Measurements from ENCODE around the gene TMEM140.

Gene TMEM140

DNA sequence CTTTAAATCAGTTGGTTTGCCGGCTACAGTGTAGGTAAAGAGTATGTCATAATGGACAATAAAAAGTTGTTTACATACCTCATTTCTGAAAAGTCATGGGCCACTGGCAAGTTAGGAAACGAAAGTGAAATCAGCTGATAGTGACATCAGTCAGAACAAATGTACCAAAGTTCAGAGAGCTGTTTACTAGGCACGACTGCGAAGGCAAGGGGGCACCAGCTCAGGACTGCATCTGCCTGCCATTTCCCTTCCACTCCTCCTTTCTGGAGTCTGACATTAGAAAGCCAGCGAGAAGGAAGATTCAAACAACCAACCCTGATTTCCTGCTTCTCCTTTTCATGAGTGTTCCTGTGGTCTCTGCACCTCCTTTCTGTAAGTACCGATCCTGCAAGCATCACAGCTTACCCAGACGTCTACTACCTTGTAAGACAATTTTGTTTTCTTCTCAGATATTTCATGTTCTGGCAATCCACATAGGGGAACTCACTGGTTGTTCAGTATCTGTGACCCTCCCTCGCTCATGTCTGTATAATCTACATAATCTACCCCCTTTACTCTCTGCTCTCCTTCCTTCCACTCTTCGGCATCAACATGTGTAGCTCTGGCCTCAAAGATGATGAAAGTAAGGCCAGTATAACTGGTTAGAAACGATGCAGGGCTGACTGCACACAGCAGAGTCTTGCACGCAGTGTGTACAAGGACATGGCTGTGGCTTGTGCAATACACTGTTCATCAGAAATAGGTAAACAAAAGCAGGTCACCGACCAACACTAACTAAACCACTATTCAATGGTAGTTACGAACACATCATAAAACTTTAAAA lies at the start of gene TMEM140:
TSS of gene TMEM140 (plus strand) at position 174 of the 823 bp plus-strand sequence. CDS start 16,370 bp downstream, outside the sequence.
- H3K27ac ChIP-seq (ENCODE audit: poor library complexity, severe bottlenecking) = no peak within 1 kb of the TSS
- no peaks in the 10 kb centered on the region for H3K4me1 ChIP-seq (ENCODE audit: insufficient read depth, poor library complexity, severe bottlenecking)
- peak; percentile 70 for ATAC-seq (ENCODE audit: low read depth)
- TF ChIP-seq CTCF (IDR thresholded peaks at IDR 0.05; ENCODE audit: poor library complexity, severe bottlenecking) = no peak
- H3K9me3 ChIP-seq (ENCODE audit: severe bottlenecking) = no peaks in the 10 kb centered on the region
- no peak for DNase-seq (ENCODE audit: low spot score)
- no peaks in the 10 kb centered on the region for H3K27me3 ChIP-seq (ENCODE audit: insufficient read depth, poor library complexity, severe bottlenecking)
- H3K4me3 ChIP-seq (ENCODE audit: severe bottlenecking) = peak within 1 kb of the TSS; percentile 21
- H3K36me3 ChIP-seq (ENCODE audit: low read depth) = no peaks in the 10 kb centered on the region

DNA sequence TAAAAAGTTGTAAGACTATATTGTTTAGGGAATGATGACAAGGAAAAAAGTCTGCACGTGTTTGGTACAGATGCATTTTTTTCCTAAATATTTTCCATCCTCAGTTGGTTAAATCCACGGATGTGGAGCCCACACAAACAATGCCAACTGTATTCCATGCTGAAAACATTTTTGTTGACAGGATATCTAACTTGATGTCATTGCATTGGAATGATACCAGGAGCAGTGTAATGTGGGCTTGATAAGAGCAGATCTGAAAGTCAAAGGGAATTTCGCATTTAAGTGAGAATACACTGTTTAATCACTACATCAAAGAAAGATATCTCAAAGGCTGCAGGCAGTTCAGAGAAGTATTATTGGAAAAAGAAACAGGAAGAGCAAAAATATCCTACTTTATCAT lies 49.5 kb upstream of the TMEM140 start:
- Histone ChIP-seq H3K9me3 (ENCODE audit: severe bottlenecking) (no peaks in the 10 kb centered on the region), H3K4me1 (ENCODE audit: insufficient read depth, poor library complexity, severe bottlenecking) (no peaks in the 10 kb centered on the region), H3K27me3 (ENCODE audit: insufficient read depth, poor library complexity, severe bottlenecking) (peaks cover 5% of the 10 kb centered on the region), H3K36me3 (ENCODE audit: low read depth) (no peaks in the 10 kb centered on the region), H3K27ac (ENCODE audit: poor library complexity, severe bottlenecking) (no peak overlapping the region), H3K4me3 (ENCODE audit: severe bottlenecking) (no peak overlapping the region)
- ATAC-seq (ENCODE audit: low read depth) (no peak), DNase-seq (ENCODE audit: low spot score) (no peak)
- TF ChIP-seq CTCF (IDR thresholded peaks at IDR 0.05; ENCODE audit: poor library complexity, severe bottlenecking) = no peak

DNA sequence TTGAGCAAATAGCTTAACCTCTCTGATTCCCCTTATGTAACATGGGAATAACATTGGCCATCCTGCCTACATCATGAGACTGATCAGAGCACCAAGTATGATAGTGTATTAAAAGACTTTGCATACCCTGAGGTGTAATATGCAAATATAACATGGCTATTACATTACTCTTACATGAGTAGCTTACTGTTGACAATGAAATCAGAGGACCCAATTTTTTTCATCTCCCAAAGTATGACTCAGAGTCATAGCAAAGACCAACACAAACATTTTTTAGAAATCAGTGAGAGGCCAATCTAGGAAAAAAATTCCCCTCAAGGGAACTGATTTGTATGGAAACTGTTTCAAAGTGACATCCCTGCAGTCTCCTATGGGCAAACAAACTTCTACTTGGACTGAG lies 47.0 kb upstream of the TMEM140 start:
- Histone ChIP-seq H3K27me3 (ENCODE audit: insufficient read depth, poor library complexity, severe bottlenecking) (peaks cover 5% of the 10 kb centered on the region), H3K4me3 (ENCODE audit: severe bottlenecking) (no peak overlapping the region), H3K4me1 (ENCODE audit: insufficient read depth, poor library complexity, severe bottlenecking) (no peaks in the 10 kb centered on the region), H3K36me3 (ENCODE audit: low read depth) (no peaks in the 10 kb centered on the region), H3K9me3 (ENCODE audit: severe bottlenecking) (no peaks in the 10 kb centered on the region), H3K27ac (ENCODE audit: poor library complexity, severe bottlenecking) (no peak overlapping the region)
- no peak for ATAC-seq (ENCODE audit: low read depth)
- no peak for DNase-seq (ENCODE audit: low spot score)
- no peak for TF ChIP-seq CTCF (IDR thresholded peaks at IDR 0.05; ENCODE audit: poor library complexity, severe bottlenecking)

GRCh38 chr7:135102372-135102771 lies 45.5 kb upstream of the TMEM140 start:
- H3K4me1 ChIP-seq (ENCODE audit: insufficient read depth, poor library complexity, severe bottlenecking) = no peaks in the 10 kb centered on the region
- H3K4me3 ChIP-seq (ENCODE audit: severe bottlenecking) = no peak overlapping the region
- peaks cover 5% of the 10 kb centered on the region for H3K27me3 ChIP-seq (ENCODE audit: insufficient read depth, poor library complexity, severe bottlenecking)
- TF ChIP-seq CTCF (IDR thresholded peaks at IDR 0.05; ENCODE audit: poor library complexity, severe bottlenecking) = no peak
- ATAC-seq (ENCODE audit: low read depth) = no peak
- no peaks in the 10 kb centered on the region for H3K9me3 ChIP-seq (ENCODE audit: severe bottlenecking)
- DNase-seq (ENCODE audit: low spot score) = no peak
- no peak overlapping the region for H3K27ac ChIP-seq (ENCODE audit: poor library complexity, severe bottlenecking)
- H3K36me3 ChIP-seq (ENCODE audit: low read depth) = no peaks in the 10 kb centered on the region

DNA sequence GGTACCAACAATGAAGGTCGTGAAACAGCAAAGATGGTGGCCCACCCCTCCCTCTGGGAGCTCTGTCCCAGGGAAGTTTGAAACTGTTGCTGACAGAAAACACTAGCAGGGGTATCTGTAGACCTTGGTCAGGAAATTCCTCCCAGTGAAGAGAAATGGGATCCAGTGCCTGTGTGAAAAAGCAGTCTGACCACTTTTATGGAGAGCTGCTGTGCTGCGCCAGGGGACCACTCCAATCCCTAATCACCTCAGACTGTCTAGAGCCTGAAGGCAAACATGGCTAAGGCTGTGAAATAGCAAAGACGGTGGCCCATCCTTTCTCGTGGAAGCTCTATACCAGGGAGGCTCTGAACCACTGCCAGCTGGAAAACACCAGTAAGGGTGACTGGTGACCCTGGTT lies 38.3 kb upstream of the TMEM140 start:
- no peak for DNase-seq (ENCODE audit: low spot score)
- Histone ChIP-seq H3K4me3 (ENCODE audit: severe bottlenecking) (no peak overlapping the region), H3K36me3 (ENCODE audit: low read depth) (no peaks in the 10 kb centered on the region), H3K4me1 (ENCODE audit: insufficient read depth, poor library complexity, severe bottlenecking) (no peaks in the 10 kb centered on the region), H3K27me3 (ENCODE audit: insufficient read depth, poor library complexity, severe bottlenecking) (no peaks in the 10 kb centered on the region), H3K27ac (ENCODE audit: poor library complexity, severe bottlenecking) (no peak overlapping the region), H3K9me3 (ENCODE audit: severe bottlenecking) (no peaks in the 10 kb centered on the region)
- no peak for TF ChIP-seq CTCF (IDR thresholded peaks at IDR 0.05; ENCODE audit: poor library complexity, severe bottlenecking)
- ATAC-seq (ENCODE audit: low read depth) = no peak
